HG03469 (cell line): ENCODE data around the gene GPR135.

Source experiments
- ATAC-seq: cut with Tn5 transposase; IDR thresholded peaks from one replicate; pipeline ENCODE4 v1.9.1; 2021; ENCODE audit warnings: mild to moderate bottlenecking, moderate library complexity, moderate number of reproducible peaks; ENCODE audit not compliant: unreplicated experiment

The GPR135 gene, protein sequence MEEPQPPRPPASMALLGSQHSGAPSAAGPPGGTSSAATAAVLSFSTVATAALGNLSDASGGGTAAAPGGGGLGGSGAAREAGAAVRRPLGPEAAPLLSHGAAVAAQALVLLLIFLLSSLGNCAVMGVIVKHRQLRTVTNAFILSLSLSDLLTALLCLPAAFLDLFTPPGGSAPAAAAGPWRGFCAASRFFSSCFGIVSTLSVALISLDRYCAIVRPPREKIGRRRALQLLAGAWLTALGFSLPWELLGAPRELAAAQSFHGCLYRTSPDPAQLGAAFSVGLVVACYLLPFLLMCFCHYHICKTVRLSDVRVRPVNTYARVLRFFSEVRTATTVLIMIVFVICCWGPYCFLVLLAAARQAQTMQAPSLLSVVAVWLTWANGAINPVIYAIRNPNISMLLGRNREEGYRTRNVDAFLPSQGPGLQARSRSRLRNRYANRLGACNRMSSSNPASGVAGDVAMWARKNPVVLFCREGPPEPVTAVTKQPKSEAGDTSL

DNA sequence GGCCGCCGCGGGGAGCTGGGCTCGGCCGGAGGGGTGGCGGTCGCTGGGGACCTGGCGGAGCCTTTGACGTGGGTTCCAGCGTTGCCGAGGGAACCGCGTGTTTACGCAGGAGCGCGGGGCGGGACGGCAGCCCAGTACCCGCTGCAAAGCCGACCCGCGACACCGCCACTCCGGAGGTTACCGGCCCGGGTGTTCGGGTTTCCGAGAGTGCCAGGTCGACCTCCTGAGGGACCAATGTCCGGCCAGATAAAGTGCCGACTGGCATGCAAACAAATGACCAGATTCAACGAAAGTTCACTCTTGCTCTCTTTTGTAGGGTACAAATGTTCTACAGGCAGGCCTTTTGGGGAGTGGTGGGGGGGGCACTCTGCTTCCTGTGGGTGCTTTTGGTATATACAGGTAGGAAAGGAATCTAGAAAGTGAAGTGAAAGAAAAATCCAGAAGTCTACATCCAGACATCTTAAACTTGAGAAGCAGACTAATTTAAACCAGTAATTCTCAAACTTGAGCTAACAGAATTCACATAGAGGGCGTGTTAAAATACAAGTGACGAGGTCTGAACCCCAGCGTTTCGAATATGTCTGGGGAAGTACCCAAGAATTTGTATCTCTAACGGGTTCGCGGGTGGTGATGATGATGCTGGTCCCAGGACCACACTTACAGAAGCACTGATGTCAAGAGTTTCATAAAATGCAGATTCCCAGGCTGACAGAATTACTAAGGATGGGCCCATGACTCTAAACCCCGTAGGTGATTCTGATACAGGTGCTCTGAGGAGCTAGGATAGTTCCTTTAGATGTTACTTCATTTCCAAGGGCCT, at the start of gene GPR135:
GPR135 (minus strand) TSS at position 65 of the 820 bp plus-strand sequence. CDS start 154 bp downstream, outside the sequence.
- ATAC-seq: peak; percentile 25

DNA sequence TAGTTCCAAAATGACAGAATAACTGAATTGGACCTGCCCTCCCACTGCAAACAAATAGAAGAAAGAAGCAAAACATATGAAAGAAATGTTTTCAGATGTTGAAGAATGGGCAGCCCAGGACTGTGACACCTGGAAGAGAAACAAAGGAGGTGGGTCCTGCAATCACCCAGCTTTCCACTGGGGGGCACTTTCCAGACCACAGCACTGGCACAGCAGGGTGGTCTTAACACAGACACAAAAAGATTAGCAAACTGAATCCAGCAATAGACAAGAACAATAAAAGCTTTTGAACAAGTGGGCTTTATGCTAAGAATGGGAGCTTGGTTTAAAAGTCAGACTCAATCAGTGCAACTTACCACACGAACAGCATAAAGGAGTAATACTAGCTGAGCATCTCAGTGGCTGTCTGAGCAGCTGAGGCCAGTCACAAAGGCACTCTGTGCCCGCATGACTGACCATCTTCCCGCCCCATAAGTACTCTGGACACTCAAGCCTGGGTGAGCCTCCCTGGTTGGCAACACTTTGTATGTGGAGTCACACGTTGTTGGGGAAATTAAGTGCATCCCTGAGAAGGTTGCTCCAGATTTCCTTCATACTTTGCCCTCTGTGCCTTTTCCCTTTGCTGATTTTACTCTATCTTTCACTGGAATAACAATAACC, 46.9 kb upstream of the GPR135 start:
- no peak for ATAC-seq

- no peak for ATAC-seq
Observed at GRCh38 chr14:59510966-59511365, 45.8 kb upstream of the GPR135 start.

DNA sequence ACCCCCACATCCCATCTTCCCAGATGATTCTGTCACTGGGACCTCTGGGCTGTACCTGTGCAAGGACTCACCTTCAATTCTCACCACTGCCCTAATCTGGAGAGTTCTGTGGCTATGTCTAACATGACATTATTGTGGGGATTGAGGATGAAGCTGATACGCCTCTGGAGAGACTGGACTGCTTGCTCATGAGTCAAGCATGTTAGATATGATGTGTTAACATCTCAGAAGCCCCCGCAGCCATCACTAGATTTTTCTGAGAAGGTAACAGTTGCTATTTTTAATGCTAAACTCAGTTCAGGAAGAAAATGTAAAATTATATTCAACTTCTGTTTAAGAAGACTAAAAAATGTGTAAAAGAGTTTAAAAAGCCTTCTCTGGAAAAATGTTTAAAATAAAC, 44.8 kb upstream of the GPR135 start:
- no peak for ATAC-seq

DNA sequence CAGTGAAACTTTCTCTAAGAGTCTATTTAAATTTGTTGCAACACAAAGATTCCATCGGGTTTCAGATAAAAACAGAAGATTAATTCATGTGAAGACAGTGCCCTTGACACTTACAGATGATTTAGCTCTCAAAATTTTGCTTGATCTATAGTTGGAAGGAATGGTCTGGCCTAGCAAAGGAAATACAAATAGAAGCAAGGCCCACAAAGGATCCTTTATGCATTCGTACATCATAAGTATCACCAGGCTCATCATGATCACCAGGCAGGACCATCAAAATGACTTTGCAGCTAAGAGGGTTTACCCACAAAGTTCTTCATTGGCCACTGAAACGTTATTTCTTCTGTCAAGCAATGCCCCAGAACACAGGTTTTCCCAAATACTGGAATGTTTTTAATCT, 43.9 kb upstream of the GPR135 start:
- ATAC-seq: no peak

- no peak for ATAC-seq
Observed at GRCh38 chr14:59507752-59508103, 42.5 kb upstream of the GPR135 start.

DNA sequence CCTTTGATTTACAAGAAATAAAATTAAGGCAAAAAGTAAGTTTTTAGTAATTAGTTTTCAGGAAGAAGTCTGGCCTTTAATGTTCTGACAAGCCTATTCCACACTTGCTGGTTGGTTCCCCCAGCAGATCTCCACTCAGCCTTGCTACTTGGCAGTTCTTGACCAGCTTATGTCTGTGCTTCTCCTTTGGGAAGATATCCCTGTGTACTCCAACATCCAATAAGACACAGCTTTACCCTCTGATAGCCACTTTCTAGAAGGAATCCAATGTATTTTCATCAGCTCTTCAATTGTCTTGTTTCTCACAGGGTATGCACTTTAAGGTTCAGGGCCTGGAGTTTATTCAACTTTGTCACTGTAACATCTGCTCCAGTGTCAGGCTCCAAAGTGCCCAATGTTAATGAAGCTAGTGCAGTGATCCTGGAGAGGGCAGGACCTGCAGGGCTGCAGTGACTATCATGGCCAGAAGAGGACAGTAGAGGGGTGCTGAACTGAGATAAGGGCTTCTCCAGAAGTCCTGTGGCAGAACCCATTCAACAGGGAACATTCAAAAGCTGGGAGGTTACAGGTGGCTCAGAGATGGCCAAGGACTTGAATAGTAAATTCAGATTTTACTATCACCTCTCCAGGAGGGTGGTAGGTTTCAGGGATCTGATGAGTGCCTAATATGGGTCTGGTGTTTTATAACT, 42.0 kb upstream of the GPR135 start:
- peak; percentile 69 for ATAC-seq

DNA sequence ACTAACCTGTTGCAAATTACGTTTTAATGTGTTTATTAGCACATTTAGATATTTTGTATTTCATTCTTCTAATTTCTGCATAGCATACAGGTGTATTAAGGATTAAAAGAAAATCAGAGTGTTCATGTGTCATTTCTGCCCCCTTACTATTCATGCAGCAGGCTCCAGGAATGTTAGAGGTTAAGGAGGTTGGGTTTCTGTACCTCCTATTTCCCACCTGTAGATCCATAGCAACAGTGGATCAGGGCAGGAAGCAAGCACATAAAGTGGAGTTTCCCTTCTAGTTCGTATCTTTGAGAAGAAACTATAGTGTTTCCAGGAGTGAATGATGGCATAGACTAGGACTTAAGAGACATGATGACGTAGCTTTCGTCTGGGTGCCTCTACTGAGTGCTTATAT, 38.1 kb upstream of the GPR135 start:
- no peak for ATAC-seq

- ATAC-seq: no peak
Observed at GRCh38 chr14:59500732-59501131, 35.6 kb upstream of the GPR135 start.

GRCh38 chr14:59492384-59492783, 27.2 kb upstream of the GPR135 start:
- ATAC-seq: no peak

- ATAC-seq: no peak
Observed at GRCh38 chr14:59490756-59491155, 25.6 kb upstream of the GPR135 start.

GRCh38 chr14:59484639-59485175, 19.5 kb upstream of the GPR135 start:
- peak; percentile 30 for ATAC-seq

DNA sequence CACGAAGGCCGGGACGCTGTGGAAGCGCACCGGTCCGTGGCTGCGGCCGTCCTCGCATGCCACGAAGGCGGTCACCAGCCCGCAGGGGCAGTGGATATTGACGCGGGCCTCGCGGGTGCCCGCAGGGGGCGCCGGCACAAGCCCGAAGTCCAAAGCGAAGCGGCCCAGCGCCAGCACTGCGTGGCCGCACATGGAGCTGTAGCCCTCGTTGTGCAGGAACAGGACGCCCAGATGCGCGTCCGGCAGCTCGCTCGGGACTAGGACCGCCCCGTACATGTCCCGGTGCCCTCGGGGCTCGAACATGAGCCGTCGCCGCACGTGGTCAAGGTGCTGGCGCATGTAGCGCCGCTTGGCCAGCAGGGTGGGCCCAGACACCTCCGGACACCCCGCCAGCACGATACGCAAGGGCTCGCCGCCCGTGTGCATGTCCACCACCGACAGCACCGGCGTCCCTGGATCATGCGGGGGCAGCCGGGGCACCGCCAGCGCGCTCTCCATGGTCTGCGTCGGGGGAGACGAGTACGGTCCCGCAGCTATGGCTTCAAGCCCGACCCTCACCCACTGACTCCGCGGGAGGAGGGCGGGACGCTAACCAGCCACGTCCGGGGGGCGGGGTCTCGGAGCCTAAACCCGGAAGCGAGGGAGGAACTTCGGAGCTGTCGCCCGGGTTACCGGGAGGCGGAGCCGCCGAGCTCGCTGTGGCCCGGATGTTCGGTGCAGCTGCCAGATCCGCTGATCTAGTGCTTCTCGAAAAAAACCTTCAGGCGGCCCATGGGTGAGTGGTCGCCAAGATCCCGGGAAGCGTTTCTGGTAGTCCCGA, 18.8 kb upstream of the GPR135 start, which contains the start of the genes JKAMP and L3HYPDH:
JKAMP (plus strand) TSS at position 699 of the 820 bp plus-strand sequence; CDS start at position 772, 73 bp downstream.
L3HYPDH (minus strand) TSS at position 590 of the 820 bp plus-strand sequence; CDS start at position 498, 92 bp downstream.
- ATAC-seq: peak; percentile 70

DNA sequence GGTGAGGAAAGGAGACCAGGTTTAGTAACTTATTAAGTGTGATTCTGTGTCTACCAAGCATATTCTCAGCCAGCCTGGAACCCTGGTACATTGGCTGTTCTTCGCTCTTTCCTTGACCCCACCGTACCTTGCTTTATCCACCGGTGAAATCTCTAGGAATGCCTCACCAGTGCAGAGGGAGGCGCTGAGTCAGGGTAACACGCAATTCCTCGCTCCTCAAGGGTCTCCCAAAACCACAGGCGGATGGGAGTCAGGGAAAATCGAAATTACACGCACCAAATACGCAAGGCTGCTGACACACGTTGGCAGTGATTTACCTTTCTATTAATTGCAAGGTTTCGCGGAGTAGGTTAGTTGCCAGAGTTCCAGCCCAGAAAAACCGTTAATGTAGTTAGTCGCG, 18.2 kb upstream of the GPR135 start:
- ATAC-seq: no peak

DNA sequence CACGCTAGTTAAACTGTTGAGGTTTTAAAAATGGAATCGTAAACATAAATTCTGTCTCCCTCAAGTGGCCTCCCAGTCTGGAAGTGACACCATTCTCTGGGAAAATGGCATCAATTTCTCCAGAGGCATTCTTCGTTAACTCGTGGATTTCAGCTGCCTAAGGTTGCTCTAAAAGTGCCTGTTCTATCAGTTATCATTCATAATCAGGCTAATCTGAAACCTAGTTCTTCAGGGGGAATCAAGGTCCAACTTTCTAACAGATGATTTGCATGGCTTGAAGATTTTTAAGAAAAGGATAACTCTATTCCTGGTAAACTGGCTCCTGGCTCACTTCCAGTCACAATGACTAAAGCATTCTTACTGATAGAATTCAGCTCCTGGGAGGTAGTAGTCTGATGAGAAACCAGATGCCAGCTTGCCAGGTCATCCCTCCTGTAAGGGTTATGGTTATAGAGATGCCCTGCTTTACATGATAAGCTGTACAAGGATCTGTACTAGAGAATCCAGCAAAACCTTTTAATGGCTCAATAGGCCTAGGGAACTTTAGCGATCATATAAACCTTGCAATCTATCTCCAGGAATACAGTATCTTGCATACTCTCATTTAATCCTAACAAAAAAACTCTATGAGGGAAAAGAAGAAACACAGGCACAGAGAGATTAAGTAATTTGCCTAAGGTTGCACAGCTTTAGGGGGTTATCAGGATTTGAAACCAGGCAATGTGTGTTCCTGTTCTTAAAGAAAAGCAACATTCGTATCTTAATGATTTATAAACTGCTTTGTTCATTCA, 17.6 kb upstream of the GPR135 start:
- no peak for ATAC-seq

DNA sequence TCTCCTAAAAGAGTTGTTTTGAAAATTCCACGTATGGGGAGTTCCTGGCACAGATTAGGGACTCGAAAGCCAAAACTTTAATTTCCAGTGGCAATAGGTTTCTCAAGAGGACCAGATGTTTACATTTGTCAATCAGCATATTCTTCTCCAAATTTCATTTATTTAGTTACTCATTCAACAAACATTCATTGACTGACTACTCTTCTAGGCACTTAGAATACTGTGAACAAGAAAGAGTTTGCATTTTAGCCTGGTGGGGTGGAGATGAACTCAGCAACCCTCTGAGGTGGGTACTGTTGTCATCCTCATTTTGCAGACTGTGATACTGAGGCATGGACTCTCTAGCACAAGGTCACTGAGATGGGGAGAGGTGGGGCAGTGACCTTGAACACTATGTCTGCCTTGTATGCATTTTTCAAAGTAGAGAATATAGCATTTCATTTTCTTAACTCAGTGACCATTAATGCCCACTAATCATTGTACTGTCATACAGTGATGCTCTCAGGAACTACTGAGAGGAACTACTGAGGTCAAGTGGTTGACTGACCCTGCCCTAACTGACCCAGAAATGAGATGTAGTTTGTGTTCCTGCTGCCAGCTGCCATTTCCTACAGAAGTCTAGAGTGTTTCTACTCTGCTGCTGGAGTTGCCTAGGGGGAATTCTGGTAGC, 16.8 kb upstream of the GPR135 start:
- ATAC-seq: no peak

DNA sequence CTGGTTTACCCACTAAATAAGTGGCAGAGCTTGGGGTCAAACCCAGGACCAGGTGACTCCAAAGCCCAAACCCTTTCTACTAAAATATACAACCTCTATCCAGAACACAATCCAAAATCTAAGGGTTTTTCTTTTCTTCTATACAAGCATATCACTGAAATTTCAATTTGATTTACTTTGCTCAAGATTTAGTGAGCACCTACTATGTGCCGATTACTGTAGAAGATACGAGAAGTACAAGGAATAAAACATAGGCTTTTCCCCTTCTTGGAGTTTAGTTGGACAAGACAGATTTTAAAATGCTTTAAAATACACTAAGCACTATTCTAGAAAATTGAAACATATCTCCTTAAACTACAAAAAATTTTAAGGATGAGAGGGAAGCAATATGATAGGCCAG, 16.2 kb upstream of the GPR135 start:
- ATAC-seq: no peak

DNA sequence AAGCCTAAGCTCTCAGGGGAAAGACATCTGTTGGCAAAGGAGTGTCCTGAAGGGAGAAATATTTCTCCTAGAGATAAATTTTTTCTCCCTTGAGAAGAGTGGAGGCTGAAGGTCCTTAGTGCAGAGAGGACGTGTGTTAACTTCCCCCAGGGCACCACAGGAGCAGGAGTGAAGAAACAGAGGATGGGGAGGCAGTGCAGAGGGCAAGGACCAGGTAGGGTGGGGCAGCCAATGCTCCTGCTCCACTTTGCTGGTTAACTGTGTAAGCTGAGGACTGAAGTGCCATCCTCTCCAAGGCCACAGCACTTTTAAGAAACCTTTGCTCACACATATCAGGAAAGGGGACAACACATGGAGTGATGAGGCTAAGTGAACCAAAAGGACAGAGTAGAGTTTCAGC, 15.0 kb upstream of the GPR135 start:
- ATAC-seq: no peak
